HG03575 (cell line): Measurements from ENCODE around the gene KLF5.

Experiments used
- ATAC-seq: cut with Tn5 transposase; IDR thresholded peaks from one replicate; pipeline ENCODE4 v1.9.1; 2021; ENCODE audit not compliant: unreplicated experiment, insufficient number of reproducible peaks, low FRiP score; ENCODE audit errors: extremely low read depth

Gene KLF5

DNA sequence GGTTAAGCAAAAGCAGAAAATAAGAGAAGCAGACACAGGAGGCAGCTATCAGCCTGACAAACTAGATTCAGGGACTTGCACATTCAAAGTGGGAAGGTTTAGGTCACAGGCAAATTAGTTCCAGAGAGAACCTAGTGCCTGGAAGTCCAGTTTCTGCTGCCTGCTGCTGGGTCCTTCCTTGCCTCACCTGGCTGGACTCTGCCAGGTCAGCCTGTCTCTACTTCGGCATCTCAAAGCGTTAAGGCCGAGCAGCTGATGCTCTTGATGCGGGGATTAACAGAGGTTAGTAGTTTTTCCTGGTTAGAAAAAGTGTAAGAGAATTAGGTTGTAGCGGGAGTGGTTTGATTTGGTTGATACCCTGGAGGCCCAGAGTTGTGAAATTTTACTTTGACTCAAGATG, 52.0 kb downstream of the KLF5 start:
- ATAC-seq, result no peak

DNA sequence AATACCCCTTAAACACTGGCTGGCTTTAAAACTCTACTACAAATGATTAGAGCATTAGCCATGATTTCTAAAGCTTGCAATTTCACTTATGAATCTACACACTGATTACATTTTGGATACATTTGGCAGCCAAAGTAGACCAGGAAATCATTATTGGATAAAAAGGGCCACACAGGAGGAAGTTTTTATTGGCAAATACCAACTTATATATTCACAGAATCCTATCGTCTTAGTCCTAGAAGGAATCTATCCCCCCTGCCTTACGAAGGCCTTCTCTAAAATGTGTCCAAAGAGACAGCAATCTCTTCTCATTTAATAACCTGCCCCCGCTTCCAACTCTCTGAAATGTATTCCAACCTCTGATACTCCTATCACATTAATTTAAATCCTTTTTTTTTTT, 52.5 kb downstream of the KLF5 start:
- ATAC-seq, result no peak

DNA sequence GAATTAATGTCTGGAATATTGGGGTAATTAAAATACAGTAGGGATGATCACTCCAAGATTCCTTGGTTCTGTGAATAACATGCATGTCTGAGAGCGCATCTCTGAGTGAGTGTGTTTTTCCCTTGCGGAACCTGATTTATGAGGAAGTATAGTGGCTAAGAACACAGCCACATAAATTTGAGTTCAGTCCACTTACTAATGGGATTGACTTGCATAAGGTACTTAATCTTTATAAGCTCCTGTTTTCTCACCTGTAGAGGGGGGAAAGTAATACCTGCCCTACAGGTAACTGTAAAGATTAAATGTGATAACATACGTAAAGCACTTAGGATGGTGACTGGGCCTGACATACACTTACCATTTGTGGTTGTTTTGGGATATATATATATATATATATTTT, 60.8 kb downstream of the KLF5 start:
- no peak for ATAC-seq
